Tongue (tissue), 2 donors: ENCODE data around the gene PKHD1. TPM values are rescaled to one million over a fixed set of nuclear protein-coding genes. Genes with fewer than 3 reads are reported as not detected.

Experiments used
- DNase-seq: peaks from one replicate; pipeline ENCODE4 v3.0.0-alpha.2; 2015
- total RNA-seq: library from RNA; depleted of rRNA; stranded (reverse); fragments of >200 nt; gene quantifications from one replicate; pipeline ENCODE4 v1.2.3, GENCODE V29; 2014

Gene PKHD1
- total RNA-seq, 1 donor from 2014 or later = 1.4 TPM

DNA sequence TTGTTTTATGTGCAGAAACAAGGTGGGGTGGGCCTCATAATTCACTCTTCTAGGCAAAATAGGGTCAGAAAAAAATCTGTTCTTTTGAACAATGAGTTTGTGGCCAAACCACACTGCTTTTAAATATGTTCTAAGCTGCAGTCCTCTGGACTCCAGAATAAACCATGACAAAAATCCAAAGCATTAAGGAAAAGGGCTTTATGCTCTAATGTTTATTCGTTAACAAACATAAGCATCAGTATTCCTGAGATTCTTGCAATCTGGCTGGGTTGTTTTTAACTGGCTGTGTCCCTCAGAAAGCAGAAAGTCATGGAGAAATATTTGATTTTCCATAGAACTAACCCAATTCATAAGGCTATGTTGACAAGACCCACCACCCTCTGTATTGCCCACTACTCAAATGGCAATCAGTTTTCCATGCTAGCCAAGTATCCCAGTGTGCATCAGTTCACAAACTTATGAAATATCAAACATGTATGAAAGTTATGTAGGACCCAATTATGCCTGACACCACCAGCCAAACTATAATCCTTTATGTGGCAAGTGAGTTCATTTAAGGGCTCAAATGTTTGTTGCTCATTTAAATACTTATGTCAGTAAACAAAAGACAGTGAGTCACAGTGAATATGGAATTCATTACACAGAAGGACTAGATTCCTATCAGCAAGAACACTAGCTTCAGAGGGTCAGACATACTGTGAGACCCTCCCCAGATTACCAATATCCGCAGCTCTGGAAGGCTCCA is 45.1 kb downstream of the PKHD1 start:
- no peak for DNase-seq

DNA sequence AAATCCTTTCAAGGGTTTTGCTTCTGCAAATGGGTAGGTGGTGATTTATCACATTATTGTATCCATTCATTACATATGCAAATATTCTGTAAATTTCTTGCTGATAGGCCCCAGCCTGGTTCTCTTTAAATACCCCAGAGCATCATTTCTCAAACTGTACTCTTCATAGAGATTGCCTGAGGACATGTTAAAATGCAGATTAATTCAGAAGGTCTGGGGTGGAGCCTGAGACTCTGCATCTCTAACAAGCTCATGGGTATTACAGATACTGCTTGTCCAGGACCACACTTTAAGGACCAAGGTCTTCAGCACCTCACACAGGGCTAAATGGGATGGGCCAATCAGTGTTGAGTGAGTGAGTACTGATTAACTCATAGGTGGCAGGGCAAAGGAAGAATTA is 46.3 kb downstream of the PKHD1 start:
- no peak for DNase-seq

GRCh38 chr6:52027699-52028098 is 59.7 kb downstream of the PKHD1 start:
- no peak for DNase-seq

- DNase-seq = no peak
Measured at GRCh38 chr6:52024451-52025068, 62.9 kb downstream of the PKHD1 start.

DNA sequence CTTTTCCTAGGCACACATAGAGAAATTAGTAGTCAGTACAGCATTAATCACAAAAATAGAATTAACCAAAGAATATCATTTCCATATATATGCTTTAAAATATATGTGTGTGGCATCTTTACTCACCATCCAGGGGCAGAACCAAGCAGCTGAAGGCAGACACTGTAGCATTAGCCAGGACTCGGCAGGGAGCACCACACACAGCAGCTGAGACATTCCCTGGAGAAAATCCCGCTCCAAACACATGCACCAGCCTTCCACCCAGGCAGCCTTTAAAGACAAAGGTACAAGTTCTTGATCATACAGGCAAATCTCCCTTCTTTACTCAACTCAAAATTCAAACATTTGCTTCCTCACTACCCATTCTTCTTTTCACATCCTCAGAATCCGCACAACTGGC is 64.7 kb downstream of the PKHD1 start:
- DNase-seq = no peak

DNA sequence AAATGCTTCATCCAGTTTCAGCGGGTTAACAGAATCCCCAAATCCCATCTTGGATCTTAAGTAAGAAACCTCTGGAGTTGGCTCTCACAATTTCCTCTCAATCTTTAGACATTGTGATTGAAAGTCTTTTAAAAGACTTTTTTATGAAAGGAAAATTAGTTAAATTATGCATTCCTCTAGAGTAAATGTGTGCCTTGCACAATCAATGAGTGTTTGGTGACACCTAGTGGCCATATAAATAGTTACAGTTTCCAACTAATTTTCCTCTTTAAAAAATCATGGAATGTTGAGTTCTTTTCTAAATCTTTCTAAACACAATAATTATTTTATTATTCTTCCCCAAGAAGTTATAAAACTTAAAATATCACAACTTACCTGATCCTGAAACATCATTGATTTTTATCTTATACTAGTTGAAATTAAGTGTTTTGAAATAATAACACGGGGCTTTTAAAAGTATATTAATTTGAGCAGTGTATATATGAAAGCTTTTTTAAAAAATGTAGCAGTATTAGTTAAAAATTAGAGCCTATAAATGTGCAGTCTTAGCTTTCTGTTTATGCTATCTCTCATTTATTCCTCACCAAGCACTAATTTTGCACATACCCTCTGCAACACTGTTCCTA is 66.4 kb downstream of the PKHD1 start:
- DNase-seq = peak; percentile 63

DNA sequence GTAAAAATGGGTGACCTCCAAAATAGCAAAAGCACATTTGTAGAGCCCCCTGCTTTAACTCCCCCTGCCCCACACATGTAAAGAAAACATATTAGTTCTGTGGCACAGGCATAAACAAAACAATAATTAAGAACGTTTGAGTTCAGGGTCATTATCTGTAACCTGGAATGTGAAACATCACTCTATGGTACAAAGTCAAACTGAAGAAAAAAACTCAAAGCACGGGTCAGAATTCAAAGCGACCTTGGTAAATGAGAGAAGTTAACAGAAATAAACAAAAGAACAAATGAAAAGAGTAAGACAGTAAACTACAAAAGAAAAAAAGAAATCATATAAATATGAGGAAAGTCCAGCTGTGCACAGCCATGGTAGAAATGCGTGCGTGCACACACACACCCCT is 67.5 kb downstream of the PKHD1 start:
- no peak for DNase-seq

DNA sequence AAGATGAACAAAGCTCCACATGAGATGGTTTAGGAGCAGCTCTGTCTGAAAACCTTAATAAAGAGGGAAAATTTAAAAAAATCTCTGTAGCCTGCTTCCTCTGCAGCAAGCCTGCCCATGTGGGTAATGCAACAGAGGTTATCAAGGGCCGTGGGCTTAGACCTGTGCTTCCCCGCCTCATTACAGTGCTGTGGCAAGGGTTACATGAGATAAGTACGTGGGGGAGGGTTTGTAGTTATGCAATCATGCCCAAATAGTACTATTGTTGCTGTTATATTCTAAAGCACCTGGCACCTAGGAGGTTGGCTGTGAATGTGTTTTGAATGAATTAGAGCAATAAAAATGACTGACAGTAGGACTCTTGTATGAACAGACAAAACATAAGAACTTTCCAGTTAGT is 68.3 kb downstream of the PKHD1 start:
- DNase-seq = no peak

GRCh38 chr6:52016915-52017748 is 70.3 kb downstream of the PKHD1 start:
- DNase-seq = no peak

DNA sequence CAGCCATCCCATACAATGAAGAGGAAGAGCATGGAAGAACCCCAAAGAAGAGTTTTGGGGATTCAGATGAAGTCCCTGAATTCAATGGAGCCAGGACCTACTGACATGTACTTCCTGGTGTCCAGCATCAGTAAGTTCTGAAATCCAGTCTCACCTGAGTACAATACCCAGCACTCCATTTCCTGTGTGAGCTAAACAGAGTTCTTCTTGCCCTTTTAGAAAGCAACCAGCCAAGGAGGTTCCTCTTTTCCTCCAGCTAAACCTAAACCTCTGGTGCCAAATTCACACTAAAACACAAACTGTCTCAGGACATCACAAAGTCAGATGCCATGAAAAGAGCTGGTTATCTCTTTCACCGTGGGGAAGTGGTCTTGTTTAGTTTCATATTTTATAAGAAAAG is 71.5 kb downstream of the PKHD1 start:
- no peak for DNase-seq

DNA sequence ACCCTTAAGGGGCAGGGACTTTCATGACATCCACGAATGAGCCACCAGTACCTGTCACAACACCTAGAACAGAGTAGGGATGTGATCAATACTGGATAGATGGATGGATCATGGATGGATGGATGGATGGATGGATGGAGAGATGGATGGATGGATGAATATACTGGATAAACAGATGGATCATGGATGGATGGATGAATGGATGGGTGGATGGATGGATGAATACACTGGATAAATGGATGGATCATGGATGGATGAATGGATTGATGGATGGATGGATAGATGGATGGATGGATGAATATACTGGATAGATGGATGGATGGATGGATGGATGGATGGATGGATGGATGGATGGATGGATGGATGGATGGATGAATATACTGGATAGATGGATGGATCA is 73.0 kb downstream of the PKHD1 start:
- no peak for DNase-seq

DNA sequence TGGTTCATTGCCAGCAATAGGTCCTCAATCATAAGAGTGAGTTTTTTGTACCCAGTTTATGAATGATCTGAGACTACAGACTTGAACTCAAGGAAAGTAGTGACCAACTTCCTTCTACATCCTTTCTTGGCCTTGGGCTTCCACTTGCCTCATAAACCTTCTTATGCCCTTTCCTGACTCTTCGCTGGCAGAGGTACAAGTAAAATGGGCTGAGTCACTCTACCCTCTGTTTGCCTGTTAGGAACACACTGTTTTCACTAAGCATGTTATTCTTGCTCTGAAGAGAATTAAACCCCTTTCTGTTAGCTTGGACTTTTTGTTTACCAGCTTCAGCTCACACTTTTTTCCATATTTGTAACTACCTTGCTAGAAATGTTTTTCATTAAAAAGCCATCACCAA is 74.4 kb downstream of the PKHD1 start:
- no peak for DNase-seq

DNA sequence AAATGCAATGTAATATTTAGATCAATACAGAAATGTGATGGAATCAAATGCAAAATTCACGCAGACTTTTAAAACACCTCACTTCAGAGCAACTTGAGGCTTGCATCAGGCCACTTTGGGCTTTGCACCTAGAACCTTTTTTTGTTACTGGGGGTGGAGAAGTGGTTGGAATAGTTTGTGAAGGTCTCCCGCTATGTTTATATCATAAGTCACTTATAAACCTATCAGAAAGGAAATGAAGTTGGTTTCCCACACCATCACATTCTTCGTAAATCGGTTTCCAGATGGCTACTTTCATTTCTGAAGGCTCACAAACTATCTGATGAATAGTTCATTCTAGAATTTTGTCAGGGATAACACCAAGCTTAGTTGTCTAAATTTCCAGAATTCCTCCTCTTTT is 74.8 kb downstream of the PKHD1 start:
- DNase-seq = no peak

- DNase-seq = no peak
Measured at GRCh38 chr6:52010806-52011205, 76.6 kb downstream of the PKHD1 start.

DNA sequence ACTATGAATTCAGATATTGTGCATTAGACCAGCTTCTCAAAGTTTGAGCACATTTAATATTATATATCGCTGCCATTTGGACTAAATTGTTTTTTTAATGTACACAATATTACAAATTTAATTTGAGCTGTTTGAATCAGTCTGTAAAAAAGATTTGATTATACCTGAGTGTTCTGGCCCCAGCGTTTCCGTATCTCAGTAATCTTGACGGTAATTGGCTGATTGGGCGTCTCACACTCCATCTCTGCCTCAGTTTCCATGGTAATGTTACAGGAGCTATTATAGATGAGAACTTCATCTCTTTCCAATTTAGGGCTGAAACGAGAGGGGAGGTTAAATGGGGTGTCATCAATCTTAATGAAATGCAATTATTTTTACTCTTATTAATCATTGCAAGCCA is 77.3 kb downstream of the PKHD1 start:
- no peak for DNase-seq

- DNase-seq = no peak
Measured at GRCh38 chr6:52009466-52010140, 77.8 kb downstream of the PKHD1 start.

- DNase-seq = no peak
Measured at GRCh38 chr6:52000064-52000463, 87.3 kb downstream of the PKHD1 start.

GRCh38 chr6:51996296-51996947 is 91.0 kb downstream of the PKHD1 start:
- no peak for DNase-seq

DNA sequence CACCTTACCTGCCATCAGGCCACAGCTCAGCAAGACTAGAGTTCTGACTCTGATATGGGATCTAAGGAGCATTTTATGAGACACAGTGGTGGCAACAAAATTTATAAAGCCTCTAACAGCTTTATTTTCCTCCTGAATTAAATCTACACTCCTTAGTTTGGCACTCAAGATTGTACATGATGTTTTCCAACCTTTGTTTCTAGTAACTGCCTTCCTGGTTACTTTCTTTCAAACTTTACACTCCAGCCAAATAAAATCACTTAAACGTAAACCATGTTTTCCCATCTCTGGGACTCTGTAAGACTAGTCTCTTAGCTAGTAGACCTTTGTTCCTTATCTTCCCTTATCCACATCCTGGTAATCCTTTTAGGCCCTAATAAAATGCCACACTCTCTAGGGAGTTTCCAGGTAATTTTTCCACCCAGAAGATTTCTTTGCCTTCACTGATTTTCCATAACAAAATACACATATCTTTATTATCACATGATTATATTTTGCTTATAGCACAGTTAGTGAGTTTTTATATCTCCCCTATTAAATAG is 92.1 kb downstream of the PKHD1 start:
- no peak for DNase-seq

GRCh38 chr6:51992876-51993275 is 94.5 kb downstream of the PKHD1 start:
- DNase-seq = no peak

DNA sequence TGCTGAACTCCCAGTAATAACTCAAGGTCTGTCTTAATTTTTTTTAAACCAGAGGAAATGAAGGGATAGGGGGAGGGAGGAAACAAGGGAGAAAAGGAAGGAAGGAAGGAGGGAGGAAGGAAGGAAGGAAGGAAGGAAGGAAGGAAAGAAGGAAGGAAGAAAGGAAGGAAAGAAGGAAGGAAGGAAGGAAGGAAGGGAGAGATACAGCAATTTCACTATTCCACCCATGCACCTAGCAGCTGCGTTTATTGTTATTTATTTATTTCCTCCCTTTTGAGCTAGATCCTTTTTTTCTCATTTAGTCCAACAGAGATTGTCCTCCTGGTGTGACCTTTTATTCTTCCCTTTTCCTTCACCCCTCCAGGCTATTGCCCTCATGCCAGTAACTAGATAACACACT is 97.6 kb downstream of the PKHD1 start:
- DNase-seq = no peak
